ENCODE results near the gene ADA. TPM values are rescaled to one million over a fixed set of nuclear protein-coding genes. Genes with fewer than 3 reads are reported as not detected.

The ADA gene
- total and polyA plus RNA-seq, 2 of the 4 experiments (the other 2 are of a cell fraction) = 8.1 to 11.0 TPM

GRCh38 chr20:44635877-44636276 lies 15.6 kb downstream of the ADA start:
- H4K91ac ChIP-seq (ENCODE audit: insufficient read depth, low read depth, low read length) = no peak overlapping the region
- no peak overlapping the region for H2AK5ac ChIP-seq (ENCODE audit: low read depth, low read length)
- TF ChIP-seq POLR2A (IDR thresholded peaks at IDR 0.05; ENCODE audit: low read depth, low read length) (no peak), RCOR1 (IDR thresholded peaks at IDR 0.05; ENCODE audit: insufficient replicate concordance, low read length) (no peak), USF2 (IDR thresholded peaks at IDR 0.05; ENCODE audit: low read depth, low read length) (no peak), RFX5 (IDR thresholded peaks at IDR 0.05; ENCODE audit: low read depth, low read length) (no peak), SMC3 (IDR thresholded peaks at IDR 0.05; ENCODE audit: low read depth, low read length) (no peak), MXI1 (IDR thresholded peaks at IDR 0.05; ENCODE audit: borderline replicate concordance, low read depth, low read length) (no peak), RAD21 (IDR thresholded peaks at IDR 0.05; ENCODE audit: low read length) (no peak), CHD1 (IDR thresholded peaks at IDR 0.05; ENCODE audit: low read depth, low read length) (no peak), FOS (IDR thresholded peaks at IDR 0.05; ENCODE audit: low read depth, low read length) (no peak)
- no peaks in the 10 kb centered on the region for H4K20me1 ChIP-seq (ENCODE audit: insufficient read depth, low read length)
- no peak overlapping the region for H2BK20ac ChIP-seq (ENCODE audit: low read depth, low read length)
- BruUV-seq (replicated peaks) = no TSS peak
- H3K9me3 ChIP-seq (ENCODE audit: control insufficient read depth, insufficient read depth, low read length) = peaks cover 3% of the 10 kb centered on the region
- no peaks in the 10 kb centered on the region for H3K9me1 ChIP-seq (ENCODE audit: insufficient read depth, low read length)
- ChIA-PET POLR2A (ENCODE audit: unreplicated experiment) (no interaction called here), CTCF (no interaction called here)
- dilution Hi-C loops (cut with HindIII; ENCODE audit: low sequenced_read_pairs, unreplicated experiment) = no loop called here
- H3K4me1 ChIP-seq (ENCODE audit: control insufficient read depth, insufficient read depth, low read length) = no peaks in the 10 kb centered on the region
- H2BK15ac ChIP-seq (ENCODE audit: low read depth, low read length) = no peak overlapping the region
- no peaks in the 10 kb centered on the region for H3K27me3 ChIP-seq (ENCODE audit: control insufficient read depth, insufficient read depth, low read length)
- no peak overlapping the region for H3K4me3 ChIP-seq (ENCODE audit: insufficient read depth, low read depth, low read length)
- no peak overlapping the region for H2BK5ac ChIP-seq (ENCODE audit: low read depth, low read length, poor library complexity, severe bottlenecking)
- WGBS, 2 experiments (ENCODE audit: extremely low coverage in 2 of 2, insufficient read length in 1 of 2) = no CpG with 5 or more reads among the region's 4 CpGs
- H4K8ac ChIP-seq (ENCODE audit: low read depth in 2 of 2, low read length in 2 of 2) = no peak overlapping the region
- in situ Hi-C loops (cut with MboI; ENCODE audit: low sequenced_read_pairs) = no loop called here
- no peak for ATAC-seq (ENCODE audit: low read depth)
- no peak overlapping the region for H3K18ac ChIP-seq (ENCODE audit: low read depth, low read length)
- H3K23ac ChIP-seq (ENCODE audit: low read depth, low read length) = no peak overlapping the region
- intact Hi-C loops (cut with micrococcal nuclease) = no loop called here
- H3K36me3 ChIP-seq (ENCODE audit: control insufficient read depth, insufficient read depth, low read length) = 0 out of 2 replicates have a peak, but pooled peaks cover 2% of the 10 kb centered on the region
- no peak overlapping the region for H2BK120ac ChIP-seq (ENCODE audit: low read depth, low read length)
- no peak overlapping the region for H2AFZ ChIP-seq (replicated peaks; ENCODE audit: low read length, poor library complexity)
- no peak overlapping the region for H3K27ac ChIP-seq (ENCODE audit: insufficient read depth, low read length)
- no peak overlapping the region for H3K4me2 ChIP-seq (ENCODE audit: low read depth, low read length)
- no peak overlapping the region for H3K9ac ChIP-seq (ENCODE audit: low read depth, low read length)
- DNase-seq = no peak
- no peaks in the 10 kb centered on the region for H3K79me1 ChIP-seq (ENCODE audit: low read depth in 1 of 2, low read length in 2 of 2)
- H2AK9ac ChIP-seq (replicated peaks; ENCODE audit: low read depth, low read length, poor library complexity) = no peak overlapping the region
- no peak overlapping the region for H3K14ac ChIP-seq (replicated peaks; ENCODE audit: low read depth, low read length)
- H3K4ac ChIP-seq (ENCODE audit: low read depth, low read length) = no peak overlapping the region
- H4K5ac ChIP-seq (ENCODE audit: low read depth, low read length) = no peak overlapping the region
- no peak overlapping the region for H3K56ac ChIP-seq (ENCODE audit: extremely low read depth, insufficient read depth, low read length)
